Activated CD8-positive, alpha-beta T cell treated with anti-CD3 and anti-CD28 coated beads for 36 hours (primary cell): ENCODE results near the gene TMEM267. TPM values are rescaled to one million over a fixed set of nuclear protein-coding genes. Genes with fewer than 3 reads are reported as not detected.
"Not testable (repeated sequence)": the region's sequence is repeated elsewhere in the genome, so short reads cannot be mapped to it uniquely, and the experiment has no call there.

Experiments used
- ATAC-seq: fragments of 200-7000 bp; cut with Tn5 transposase; one replicate; pipeline ENCODE4 v1.10.0; 2021; ENCODE audit warnings: mild to moderate bottlenecking, moderate library complexity
- CTCF ChIA-PET: fragments of 350-600 bp; sonication (Branson Sonifier 250); formaldehyde crosslinking; loops from one replicate; lab custom pipeline; 2021; ENCODE audit warnings: antibody characterized with exemption; lab: Charles Lee
- POLR2A ChIA-PET: fragments of 350-600 bp; sonication (Branson Sonifier 250); formaldehyde crosslinking; loops from one replicate; lab custom pipeline; 2021; ENCODE audit warnings: antibody characterized with exemption; lab: Charles Lee
- DNase-seq: peaks from one replicate; pipeline ENCODE4 v3.0.0-alpha.2; 2020
- H3K27ac Mint-ChIP-seq: one replicate; pipeline ENCODE4 v1.8.0; 2021; ENCODE audit warnings: mild to moderate bottlenecking, mixed read lengths
- H3K27me3 Mint-ChIP-seq: one replicate; pipeline ENCODE4 v1.8.0; 2021; ENCODE audit warnings: mixed read lengths
- H3K36me3 Mint-ChIP-seq: one replicate; pipeline ENCODE4 v1.8.0; 2021; ENCODE audit warnings: low read depth, mixed read lengths
- H3K4me1 Mint-ChIP-seq: one replicate; pipeline ENCODE4 v1.8.0; 2021; ENCODE audit warnings: low read depth, mixed read lengths
- H3K4me3 Mint-ChIP-seq: one replicate; pipeline ENCODE4 v1.8.0; 2021; ENCODE audit warnings: mild to moderate bottlenecking, moderate library complexity, mixed read lengths
- H3K9me3 Mint-ChIP-seq: one replicate; pipeline ENCODE4 v1.8.0; 2021; ENCODE audit warnings: mixed read lengths
- intact Hi-C: fragments of 100-400 bp; cut with micrococcal nuclease; formaldehyde crosslinking; loops from one replicate; pipeline ENCODE4 v1.10.0; 2022
- total RNA-seq, 2 experiments: library from RNA; stranded (reverse); gene quantifications; one replicate each; pipeline ENCODE4 v1.2.3, GENCODE V29; 2021
- TF ChIP-seq, protein P1 (sequence below): fragments of 200-600 bp; IDR thresholded peaks from one replicate; pipeline ENCODE4 v1.8.0; 2022; ENCODE audit warnings: antibody characterized with exemption, mild to moderate bottlenecking

TMEM267 gene
- total RNA-seq, 2 experiments from 2014 or later: 14.4 to 20.0 TPM

GRCh38 chr5:43484106-43484849 lies 613 bp upstream of the TMEM267 start:
- Mint-ChIP-seq H3K36me3 (peaks cover 43% of the 10 kb centered on the region), H3K27ac (peak overlapping the region; percentile 100), H3K9me3 (no peaks in the 10 kb centered on the region), H3K27me3 (no peaks in the 10 kb centered on the region), H3K4me1 (peaks cover 42% of the 10 kb centered on the region), H3K4me3 (peak overlapping the region; percentile 91)
- peak; percentile 93 for DNase-seq
- intact Hi-C loops: loop anchor here (2.0 to 10.0 kb wide), 5 partner anchors 73 to 489 kb away; partner anchors contain the start of genes HMGCS1 and PAIP1
- peak; percentile 71 for ATAC-seq
- POLR2A ChIA-PET: interaction anchor here (0.6 to 3.5 kb wide), 29 partner anchors 8 to 534 kb away, joined by 3 to 23 read pairs (median 4); partner anchors contain the start of genes C5orf34, HMGCS1, NNT and ZNF131
- TF ChIP-seq, protein P1, sequence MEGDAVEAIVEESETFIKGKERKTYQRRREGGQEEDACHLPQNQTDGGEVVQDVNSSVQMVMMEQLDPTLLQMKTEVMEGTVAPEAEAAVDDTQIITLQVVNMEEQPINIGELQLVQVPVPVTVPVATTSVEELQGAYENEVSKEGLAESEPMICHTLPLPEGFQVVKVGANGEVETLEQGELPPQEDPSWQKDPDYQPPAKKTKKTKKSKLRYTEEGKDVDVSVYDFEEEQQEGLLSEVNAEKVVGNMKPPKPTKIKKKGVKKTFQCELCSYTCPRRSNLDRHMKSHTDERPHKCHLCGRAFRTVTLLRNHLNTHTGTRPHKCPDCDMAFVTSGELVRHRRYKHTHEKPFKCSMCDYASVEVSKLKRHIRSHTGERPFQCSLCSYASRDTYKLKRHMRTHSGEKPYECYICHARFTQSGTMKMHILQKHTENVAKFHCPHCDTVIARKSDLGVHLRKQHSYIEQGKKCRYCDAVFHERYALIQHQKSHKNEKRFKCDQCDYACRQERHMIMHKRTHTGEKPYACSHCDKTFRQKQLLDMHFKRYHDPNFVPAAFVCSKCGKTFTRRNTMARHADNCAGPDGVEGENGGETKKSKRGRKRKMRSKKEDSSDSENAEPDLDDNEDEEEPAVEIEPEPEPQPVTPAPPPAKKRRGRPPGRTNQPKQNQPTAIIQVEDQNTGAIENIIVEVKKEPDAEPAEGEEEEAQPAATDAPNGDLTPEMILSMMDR: peak; percentile 67
- CTCF ChIA-PET: interaction anchor here (0.7 to 4.4 kb wide), 36 partner anchors 9 to 576 kb away, joined by 3 to 30 read pairs (median 3); partner anchors contain the start of genes C5orf34, NNT and ZNF131

DNA sequence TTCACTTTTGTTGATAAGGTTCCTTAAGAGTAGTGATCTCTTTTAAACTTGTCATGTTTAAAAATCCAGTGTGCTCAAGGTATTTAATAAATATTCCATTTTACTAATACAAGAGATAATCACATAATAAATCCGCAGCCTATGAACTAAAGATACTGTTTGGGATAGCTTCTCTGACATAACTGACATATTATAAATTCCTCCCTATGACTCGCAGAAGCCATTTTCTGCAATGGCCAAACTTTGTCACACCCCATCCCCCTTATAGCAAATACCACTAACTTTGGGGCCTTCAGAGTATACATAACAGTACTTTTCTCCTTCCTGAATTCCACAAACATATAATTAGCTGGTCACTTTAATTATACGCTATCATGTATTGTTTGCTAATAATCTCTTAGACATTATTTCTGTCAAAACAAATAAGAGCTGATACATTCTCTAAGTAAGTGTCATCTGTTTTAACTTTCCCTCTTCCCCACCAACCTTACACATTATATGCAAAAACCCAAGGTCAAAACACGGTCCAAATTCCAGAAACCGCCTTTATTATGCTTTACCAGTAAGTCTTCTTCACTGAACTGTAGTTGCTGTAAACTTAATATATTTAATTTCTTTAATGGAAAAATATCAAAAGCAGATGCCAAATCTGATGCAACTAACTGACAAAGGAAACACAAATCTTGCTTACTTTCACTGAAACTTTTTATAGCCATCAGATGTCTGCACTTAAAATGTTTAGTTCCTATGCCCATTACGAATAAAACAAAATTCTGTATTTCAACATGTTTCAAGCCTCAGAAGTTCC lies 971 bp downstream of the TMEM267 start:
- intact Hi-C loops: loop anchor here (5.0 to 10.0 kb wide), 4 partner anchors 85 to 488 kb away; partner anchors contain the start of gene HMGCS1
- ATAC-seq (no peak), DNase-seq (peak; percentile 37)
- peaks cover 43% of the 10 kb centered on the region for H3K4me1 Mint-ChIP-seq
- peak overlapping the region; percentile 100 for H3K27ac Mint-ChIP-seq
- ChIA-PET POLR2A (interaction anchor here (0.6 to 3.5 kb wide), 6 partner anchors 17 to 121 kb away, joined by 3 to 13 read pairs (median 3); partner anchors contain the start of gene C5orf34), CTCF (interaction anchor here (4.4 kb wide), 1 partner anchor 94 kb away, joined by 30 read pairs; no protein-coding TSS in a partner anchor)
- peak overlapping the region; percentile 91 for H3K4me3 Mint-ChIP-seq
- no peaks in the 10 kb centered on the region for H3K9me3 Mint-ChIP-seq
- peaks cover 34% of the 10 kb centered on the region for H3K36me3 Mint-ChIP-seq
- H3K27me3 Mint-ChIP-seq: no peaks in the 10 kb centered on the region
- TF ChIP-seq, protein P1: no peak

DNA sequence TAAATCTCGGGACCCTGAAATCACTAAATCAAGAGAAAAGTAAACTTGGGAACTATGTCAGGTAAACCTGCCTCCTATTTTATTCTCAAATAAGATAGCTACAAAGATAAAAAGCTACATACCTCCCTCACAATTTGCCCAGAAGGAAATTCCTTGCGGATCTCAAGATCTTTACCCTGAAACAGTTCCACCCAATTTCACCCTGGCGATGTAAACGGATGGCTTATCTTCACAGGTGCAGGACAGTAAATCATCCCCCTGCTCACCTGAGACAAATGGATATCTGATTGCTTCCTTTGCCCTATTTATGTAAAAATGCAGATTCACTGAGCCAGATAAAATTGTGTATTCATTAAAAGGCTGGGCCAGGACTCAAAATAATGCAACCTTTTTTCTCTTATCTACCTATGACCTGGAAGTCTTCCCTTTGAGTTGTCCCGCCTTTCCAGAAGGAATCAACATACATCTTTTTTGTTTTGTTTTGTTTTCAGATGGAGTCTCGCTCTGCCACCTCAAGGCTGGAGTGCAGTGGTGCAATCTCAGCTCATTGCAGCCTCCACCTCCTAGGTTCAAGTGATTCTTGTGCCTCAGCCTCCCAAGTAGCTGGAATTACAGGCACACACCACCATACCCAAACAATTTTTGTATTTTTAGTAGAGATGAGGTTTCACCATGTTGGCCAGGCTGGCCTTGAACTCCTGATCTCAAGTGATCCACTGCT lies 13.8 kb downstream of the TMEM267 start:
- Mint-ChIP-seq H3K27me3 (no peaks in the 10 kb centered on the region), H3K4me3 (no peak overlapping the region), H3K36me3 (peaks cover 84% of the 10 kb centered on the region), H3K27ac (no peak overlapping the region), H3K9me3 (peaks cover 32% of the 10 kb centered on the region), H3K4me1 (peaks cover 20% of the 10 kb centered on the region)
- TF ChIP-seq, protein P1: no peak
- CTCF ChIA-PET: interaction anchor here (1.0 kb wide), 1 partner anchor 24 kb away, joined by 3 read pairs; no protein-coding TSS in a partner anchor
- ATAC-seq (no peak), DNase-seq (no peak)
- POLR2A ChIA-PET: interaction anchor here (1.4 kb wide), 1 partner anchor 8 kb away, joined by 4 read pairs; no protein-coding TSS in a partner anchor
- intact Hi-C loops: no loop called here

DNA sequence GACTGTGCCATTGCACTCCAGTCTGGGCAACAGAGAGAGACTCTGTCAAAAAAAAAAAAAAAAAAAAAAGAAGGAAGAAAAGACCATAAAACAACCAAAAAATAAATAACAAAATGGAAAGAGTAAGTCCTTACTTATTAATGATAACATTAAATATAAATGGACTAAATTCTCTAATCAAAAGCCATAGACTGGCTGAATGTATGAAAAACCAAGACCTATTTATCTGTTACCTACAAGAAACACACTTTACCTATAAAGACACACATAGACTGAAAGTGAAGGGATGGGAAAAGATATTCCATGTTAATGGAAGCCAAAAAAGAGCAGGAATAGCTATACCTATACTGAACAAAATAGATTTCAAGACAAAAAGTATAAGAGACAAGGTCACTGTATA lies 16.6 kb downstream of the TMEM267 start:
- peaks cover 6% of the 10 kb centered on the region for H3K4me1 Mint-ChIP-seq
- H3K27ac Mint-ChIP-seq: no peak overlapping the region
- DNase-seq (no peak), ATAC-seq (no peak)
- H3K27me3 Mint-ChIP-seq: no peaks in the 10 kb centered on the region
- H3K4me3 Mint-ChIP-seq: no peak overlapping the region
- H3K36me3 Mint-ChIP-seq: peaks cover 79% of the 10 kb centered on the region
- peaks cover 27% of the 10 kb centered on the region for H3K9me3 Mint-ChIP-seq
- intact Hi-C loops: no loop called here
- CTCF ChIA-PET: interaction anchor here (1.2 kb wide), 1 partner anchor 77 kb away, joined by 4 read pairs; no protein-coding TSS in a partner anchor
- TF ChIP-seq, protein P1: no peak
- POLR2A ChIA-PET: interaction anchor here (1.1 kb wide), 1 partner anchor 124 kb away, joined by 3 read pairs; no protein-coding TSS in a partner anchor

DNA sequence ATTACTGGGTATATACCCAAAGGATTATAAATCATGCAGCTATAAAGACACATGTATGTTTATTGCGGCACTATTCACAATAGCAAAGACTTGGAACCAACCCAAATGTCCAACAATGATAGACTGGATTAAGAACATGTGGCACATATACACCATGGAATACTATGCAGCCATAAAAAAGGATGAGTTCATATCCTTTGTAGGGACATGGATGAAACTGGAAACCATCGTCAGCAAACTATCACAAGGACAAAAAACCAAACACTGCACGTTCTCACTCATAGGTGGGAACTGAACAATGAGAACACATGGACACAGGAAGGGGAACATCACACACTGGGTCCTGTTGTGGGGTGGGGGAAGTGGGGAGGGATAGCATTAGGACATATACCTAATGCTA lies 18.2 kb downstream of the TMEM267 start:
- ATAC-seq, H3K4me3 Mint-ChIP-seq, intact Hi-C loops, DNase-seq, H3K4me1 Mint-ChIP-seq, H3K27me3 Mint-ChIP-seq, CTCF ChIA-PET, H3K27ac Mint-ChIP-seq: not testable (repeated sequence)
- Mint-ChIP-seq H3K9me3 (peaks cover 21% of the 10 kb centered on the region), H3K36me3 (peaks cover 81% of the 10 kb centered on the region)
- POLR2A ChIA-PET: interaction anchor here (0.6 kb wide), 1 partner anchor 1407 kb away, joined by 3 read pairs; no protein-coding TSS in a partner anchor
